Peyer's patch (tissue), 4 donors: ENCODE measurements around the gene CNPY4.

Experiments
- CTCF ChIP-seq, 6 experiments: fragments of 450-650 bp in 4 of 6; fragments of 200-600 bp in 2 of 6; sonication (generic) in 1 of 6; IDR thresholded peaks; one replicate each; pipeline ENCODE4 v1.5.1; 2017 to 2019; ENCODE audit warnings: antibody characterized with exemption in 6 of 6, mild to moderate bottlenecking in 3 of 6, moderate library complexity in 1 of 6
- POLR2A ChIP-seq, 2 donors: fragments of 450-650 bp; IDR thresholded peaks; one replicate each; pipeline ENCODE4 v1.5.1; 2017; ENCODE audit warnings: antibody characterized with exemption in 2 of 2, mild to moderate bottlenecking in 2 of 2, moderate library complexity in 2 of 2

- TF ChIP-seq POLR2A (IDR thresholded peaks at IDR 0.05) = no peak
- TF ChIP-seq CTCF (IDR thresholded peaks at IDR 0.05) = no peak
These were observed 12.2 kb upstream of the CNPY4 start for GRCh38 chr7:100107125-100107737.
